ENCODE results near the gene MACROD2.

The MACROD2 gene

DNA sequence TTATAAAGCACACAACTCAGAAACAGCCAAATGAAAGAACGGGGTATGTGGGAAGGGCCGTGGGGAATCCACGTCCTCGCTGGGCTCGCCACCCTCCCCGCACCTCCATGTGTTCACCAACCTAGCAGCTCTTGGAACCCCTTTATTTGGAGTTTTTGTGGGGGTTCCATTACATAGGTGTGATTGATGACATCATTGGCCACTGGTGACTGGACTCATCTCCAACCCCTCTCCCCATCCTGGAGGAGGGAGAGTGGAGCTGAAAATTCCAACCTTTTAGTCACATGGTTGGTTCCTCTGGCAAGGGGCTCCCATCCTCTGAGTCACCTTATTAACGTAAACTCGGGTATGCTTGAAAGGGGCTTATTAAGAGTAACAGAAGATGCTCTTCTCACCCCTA, 934.1 kb downstream of the MACROD2 start:
- no peak for DNase-seq

DNA sequence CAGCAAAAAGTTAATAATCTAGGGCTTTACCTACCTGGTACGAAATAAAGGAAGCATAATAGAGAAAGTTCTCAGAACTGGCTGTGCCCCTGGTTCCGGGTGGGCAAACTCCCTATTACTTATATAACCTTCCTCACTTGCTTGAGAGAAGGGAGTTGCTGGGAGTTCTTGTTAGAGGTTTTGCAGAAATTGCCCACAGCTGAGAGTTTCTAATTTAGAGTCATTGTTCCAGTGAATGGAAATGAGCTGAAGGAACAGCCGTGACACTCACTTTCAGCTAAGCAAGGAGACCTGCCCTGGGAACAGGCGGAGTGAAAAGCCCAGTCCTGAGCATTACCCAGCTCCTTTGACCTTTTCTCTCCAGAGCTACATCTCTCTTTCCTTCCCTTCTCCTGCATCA, 936.7 kb downstream of the MACROD2 start:
- DNase-seq = no peak

DNA sequence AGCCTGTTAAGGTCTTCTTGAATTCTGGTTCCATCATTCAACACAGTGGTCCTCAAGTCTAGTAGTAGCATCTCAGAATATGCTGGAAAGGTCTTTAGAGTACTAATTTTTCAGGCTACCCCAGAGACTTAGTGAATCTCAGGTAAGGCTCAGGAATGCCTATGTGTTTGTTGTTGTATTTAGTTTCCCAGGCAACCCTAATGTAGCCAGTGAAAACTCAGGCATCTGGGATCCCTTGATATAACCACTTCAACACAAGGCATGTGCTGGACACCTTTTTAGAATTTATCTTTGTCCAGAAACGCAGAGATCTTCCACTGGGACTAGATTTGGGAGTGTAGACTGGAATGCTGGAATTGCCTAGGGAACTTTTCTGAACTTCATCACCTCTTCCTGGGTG, 940.0 kb downstream of the MACROD2 start:
- no peak for DNase-seq

DNA sequence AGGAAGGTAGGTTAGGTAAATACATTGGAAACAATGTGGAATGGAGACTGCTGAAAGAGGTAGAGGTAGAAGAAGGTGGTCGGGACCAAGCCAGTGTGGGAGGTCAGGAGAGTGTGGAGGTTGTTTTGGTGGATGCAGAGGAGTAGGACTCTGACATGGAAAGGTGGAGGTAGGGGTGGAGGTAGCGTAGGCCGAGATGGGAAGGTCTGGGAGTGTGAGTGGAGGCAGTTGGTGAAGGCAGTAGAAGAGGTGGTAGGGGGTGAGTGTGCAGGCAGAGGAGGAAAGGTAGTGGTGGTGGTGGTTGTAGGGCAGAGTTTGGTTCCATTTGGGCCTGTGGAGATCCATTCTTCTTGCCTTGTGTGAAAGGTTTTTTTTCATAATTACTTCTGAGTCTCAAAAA, 941.7 kb downstream of the MACROD2 start:
- DNase-seq = no peak

DNA sequence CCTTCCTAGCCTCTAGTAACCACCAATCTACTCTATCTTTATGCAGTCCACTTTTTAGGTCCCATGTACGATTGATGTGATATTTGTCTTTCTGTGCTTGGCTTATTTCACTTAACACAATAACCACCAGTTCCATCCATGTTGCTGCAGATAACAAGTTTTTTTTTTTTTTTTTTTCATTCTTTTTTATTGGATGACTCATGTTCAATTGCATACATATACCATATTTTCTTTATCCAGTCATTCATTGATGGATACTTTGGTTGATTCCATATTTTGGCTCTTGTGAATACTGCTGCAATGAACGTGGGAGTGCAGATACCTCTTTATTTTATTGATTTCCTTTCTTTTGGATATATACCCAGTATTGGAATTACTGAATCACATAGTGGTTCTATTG, 942.5 kb downstream of the MACROD2 start:
- DNase-seq = no peak

DNA sequence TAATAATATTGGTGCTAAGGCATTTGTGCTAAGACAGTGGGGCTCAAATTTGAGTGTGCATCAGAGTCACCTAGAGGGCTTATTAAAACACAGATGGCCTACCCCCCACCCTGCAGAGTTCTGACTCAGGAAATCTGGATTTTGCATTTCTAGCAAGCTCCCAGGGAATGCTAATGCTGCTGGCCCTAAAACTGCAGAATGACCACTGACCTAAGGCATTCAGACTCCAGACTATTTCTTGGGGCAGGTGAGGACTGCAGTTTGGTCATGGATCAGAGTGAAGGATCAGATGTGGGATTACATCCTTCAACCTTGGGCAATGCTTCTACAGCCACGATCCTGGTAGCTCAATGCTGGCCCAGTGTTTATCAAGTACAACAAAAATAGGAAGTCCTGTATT, 952.2 kb downstream of the MACROD2 start:
- DNase-seq = no peak

DNA sequence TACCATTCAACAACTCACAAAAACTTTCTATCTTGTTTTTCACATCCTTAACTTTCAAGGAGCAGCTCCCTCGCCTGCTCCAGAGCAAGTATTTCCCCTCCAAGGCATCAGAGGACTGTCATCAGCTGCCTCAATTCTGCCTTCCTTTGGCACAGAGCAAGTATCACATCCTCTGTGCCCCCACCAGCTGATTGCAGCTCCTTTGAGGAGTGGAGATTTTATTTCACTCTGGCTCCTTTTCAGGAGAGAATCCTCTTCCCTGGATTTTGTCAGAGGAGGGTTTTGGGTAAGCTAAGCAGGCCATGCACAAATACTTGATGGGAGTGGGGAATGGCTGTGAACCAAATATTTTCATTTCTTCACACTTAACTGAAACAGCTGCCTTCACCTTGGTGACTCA, 952.6 kb downstream of the MACROD2 start:
- DNase-seq = no peak

DNA sequence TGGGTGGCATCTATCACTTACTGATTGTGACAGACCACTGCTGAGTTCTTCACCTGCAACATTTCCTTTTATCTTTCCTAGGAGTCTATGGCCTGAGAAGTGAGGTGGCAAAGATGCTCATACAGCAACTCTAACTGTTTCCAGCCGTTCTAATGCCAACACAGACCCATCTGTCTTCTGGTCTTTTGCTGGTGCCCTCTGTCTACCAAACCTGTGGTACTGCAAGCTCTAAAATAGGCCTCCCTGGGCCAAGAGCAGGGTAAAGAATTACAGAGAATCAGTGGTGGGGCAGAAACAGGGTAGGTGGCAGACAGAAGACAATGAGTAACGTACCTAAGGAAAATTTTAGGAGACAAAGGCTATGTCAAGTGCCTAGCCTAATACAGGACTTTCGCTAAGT, 953.1 kb downstream of the MACROD2 start:
- DNase-seq = no peak

DNA sequence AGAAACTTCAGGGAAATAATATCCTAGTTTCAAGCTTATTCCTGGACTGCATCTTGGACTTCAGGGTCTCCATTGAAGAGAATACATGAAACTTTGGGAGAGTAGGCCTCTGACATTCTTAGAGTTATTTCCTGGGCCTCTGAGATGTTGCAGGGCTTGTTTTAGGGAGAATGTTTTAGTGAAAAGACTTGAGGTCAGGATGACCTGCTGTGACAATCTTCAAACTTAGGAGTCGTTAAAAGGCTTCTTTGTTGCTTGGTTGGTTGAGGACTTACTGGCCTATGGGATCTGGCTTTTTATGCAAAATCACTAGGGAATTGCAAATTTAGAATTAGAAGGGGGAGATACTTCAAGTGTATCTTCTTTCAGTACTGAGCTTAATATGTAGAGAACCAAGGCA, 955.3 kb downstream of the MACROD2 start:
- DNase-seq = no peak

DNA sequence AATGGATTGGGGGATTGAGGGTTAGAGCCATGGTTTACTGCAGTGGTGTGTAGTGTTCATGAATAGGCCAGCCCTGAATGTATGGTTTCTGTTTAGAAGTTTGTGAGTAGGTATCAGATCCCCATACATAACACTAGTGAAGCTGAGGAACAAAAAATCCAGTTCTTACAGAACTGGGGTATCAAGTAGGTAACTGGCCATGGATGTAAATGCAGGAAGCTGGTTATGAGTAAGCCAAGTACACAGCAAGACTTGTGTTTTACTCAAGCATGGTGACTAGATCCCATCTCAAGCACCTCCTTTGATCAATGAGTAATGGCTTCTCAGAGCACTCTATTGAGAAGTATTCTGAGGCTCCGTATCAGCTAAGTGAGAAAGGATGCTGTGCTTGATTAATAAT, 955.8 kb downstream of the MACROD2 start:
- no peak for DNase-seq

DNA sequence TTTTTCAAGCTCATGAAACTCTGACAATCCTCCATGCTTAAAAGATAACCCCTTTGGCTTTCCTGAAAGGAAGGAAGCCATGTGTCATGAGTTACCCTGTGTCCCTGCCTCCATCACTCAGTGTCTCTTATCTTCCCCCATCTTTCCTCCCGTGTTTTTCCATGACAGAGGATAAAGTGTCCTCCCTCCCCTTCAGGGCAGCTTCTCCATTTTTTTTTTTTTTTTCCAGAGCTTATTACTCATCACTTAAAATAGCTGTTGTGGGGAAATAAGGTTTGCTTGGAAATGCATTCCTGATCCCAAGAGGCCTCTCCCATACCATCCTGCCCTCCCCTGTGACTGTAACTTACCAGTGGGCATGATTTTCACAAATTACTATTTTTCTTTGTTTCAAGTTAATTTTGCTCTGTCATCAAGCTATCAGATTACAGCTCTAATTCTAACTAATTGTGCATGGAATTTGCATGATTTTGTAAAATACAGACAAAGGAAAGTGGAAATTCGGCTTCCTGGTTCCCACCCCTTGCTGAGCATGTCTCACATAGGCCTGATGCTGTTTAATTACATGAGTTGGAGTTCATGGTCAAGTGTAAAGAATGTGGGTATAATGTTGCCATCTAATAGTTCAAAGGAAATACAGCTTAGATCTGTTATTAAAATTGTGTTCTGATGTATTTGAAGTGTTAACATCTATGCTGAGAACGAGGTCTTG, 956.5 kb downstream of the MACROD2 start:
- DNase-seq = no peak

DNA sequence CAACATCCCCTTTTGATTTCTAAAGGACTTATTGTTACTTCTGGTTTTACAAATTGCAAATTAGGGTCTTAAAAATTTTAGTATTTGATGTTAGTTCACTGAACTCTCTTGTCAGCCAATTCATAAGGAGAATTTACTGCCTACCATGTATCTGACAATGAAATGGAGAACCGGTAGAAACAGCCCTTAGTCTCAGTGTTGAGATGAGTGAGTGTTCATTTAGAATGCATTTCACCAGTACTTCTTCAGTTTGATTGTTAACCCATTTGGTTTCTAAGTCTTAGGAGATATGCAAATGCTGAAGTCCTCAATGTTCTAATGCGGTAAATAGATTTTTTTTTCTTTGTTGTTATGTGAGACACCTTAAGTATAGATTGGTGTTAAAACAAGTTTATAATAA, 958.4 kb downstream of the MACROD2 start:
- no peak for DNase-seq

DNA sequence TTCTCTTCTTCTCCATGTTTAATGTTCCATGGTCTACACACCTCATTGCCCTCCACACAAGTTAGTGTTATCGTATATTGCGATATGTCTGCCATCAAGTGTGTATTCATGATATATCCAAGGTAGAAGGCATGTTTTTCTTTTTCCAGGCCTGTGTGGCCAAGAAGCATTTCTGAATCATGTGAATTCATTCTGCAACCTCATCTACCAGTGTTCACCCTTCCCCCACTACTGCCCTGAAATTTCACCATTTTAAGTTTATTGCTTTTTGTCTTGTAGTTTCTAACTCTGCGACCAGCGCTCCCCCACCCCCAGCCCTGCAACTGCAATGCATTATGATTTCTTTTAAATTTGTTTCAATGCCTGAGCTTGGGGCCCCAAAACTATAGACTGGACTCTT, 960.1 kb downstream of the MACROD2 start:
- DNase-seq = no peak

DNA sequence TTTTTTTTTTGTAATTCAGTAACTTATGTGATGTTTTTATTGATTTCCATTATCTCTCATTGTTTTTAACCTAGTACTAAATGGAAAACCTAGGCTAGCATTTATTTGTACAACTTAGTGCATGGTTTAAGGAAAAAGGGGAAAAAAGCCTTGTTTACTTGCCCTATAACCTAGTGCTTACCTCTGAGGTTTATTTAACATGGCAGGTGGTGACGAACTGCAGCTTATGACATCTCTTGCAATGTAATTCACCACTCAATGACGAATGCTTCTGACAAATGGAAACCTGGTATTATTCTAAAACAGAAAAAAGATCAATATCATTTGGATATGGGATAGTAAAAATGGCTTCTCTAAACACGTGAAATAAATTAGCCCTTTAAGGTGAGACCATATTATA, 960.7 kb downstream of the MACROD2 start:
- no peak for DNase-seq

DNA sequence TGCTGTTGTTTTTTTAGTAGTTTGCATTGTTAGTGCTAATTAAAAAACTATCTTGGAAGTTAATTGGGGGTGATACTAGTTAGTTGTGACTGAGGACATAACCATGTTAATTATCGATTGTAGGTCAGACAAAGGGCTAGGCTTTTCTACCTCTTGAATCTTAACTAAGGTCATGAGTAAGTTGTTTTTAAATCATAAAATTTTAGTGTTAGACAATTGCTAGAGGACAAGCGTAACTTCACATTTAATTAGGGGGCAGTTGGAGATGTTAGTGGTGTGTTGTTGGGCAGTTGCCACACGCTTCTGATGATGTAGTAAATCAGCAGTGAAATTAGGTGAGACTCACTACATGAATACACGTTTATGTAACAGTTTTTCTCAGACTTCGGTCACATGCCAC, 961.2 kb downstream of the MACROD2 start:
- no peak for DNase-seq

DNA sequence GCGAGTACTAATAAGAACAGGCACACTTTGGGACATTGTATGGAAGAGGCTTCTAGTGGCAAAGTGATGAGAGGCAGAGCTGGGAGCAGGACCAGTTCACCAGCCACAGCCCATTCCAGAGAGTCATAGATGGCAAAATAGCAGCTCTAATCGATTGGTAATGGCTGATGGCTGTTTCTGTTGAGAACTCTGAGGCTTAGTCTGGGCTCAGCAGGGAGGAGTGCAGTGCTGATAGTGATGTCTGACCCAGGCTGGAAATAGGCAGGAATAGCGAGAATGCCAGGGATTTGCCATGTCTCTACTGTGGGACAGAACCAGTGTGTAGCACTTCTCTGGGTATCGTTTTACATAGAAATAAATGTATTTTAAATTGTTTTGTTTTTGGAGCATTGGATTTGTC, 962.1 kb downstream of the MACROD2 start:
- no peak for DNase-seq

DNA sequence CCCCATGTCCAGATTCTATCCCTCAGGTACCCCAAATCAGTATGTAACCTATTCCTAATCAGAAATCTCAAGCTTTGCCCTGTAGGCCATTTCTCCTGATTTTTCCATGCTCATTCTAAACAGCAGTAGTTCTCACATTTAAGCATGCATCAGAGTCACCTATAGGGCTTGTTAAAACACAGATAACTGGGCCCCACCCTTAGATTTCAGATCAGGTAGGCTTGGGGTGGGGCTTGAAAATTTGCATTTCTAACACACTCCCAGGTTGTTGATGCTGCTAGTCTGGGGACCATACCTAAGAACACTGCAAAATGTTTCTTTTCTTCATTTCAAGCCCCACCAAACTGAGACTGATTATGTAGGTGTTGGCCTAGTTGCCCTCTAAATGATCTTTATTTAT, 963.3 kb downstream of the MACROD2 start:
- DNase-seq = no peak

DNA sequence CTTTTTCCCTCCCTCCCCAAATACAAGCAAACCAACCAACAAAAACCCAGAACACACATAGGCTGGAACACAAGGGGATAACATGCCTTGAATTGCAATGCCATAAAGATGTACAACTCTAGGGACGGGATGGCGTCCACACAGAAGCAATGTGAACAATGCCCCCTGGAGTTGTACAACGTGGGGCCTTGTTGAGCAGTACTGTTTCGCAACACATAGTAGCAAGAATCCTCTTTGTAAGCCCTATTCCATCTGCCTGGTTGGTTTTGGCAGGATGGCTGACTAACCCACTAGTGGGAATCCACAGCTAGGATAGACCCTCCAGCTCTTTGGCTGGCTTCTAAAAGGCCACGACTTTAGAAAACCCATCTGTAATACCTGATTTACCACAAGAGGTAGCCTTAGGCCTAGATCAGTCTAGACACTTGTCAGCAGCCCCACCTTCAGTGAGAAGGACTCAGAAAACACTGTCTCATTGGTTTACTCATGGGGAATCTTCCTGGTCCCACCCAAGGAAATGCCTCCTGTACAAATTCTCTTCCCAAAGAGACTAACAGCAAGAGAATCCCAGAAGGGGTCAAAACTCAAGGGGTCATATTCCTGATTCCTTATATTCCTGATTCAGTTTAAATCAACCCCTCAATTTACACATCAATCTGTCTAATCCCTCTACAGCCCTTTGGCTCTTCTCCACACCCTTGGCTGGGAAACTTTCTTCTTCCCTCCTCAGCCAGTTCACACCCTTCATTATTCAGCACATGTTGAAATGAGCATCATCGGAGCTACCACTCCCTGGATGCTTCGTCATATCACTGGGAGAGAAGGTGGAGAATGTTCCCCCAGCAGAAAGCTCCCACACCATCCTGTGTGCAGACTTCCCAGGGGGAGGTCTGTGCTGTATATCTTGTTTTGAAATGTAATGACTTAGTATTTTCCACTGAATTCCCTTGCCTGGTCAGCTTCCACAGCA, 964.5 kb downstream of the MACROD2 start:
- DNase-seq = no peak

DNA sequence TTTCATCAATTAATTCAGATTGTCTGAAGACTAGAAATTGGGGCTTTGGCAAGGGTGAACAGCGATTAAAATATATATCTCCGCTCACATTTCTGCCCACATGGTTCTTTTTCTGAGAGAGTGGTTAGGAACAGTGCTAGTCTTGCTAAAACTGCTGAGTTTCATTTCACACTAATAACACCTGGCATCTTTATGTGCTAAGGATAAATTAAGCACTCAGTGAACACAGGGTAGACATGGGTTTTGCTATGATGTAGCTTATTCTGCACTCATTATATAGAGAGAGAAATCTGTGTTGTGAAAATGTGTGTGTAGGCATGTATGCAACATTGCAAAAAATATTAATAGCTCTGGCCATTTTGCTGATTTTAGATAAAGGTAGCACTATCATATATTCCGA, 965.5 kb downstream of the MACROD2 start:
- DNase-seq = no peak

DNA sequence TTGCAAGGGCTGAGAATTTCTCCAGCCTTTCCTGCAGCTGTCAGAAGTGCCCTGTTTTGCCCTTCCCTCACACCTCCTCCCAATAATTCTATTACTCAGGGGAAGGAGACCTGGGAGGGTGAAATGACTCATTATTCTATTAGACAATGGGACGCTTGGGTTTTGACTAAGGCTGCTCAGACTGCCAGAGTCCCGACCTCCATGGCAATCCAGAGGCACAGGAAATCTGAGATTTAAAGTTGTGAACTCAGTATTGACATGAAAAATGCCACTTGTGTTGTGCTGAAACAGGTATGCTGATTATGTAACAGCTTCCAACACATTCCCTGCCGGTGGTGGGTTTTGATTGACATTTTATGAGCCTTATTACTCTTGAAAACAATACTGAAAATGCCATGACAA, 967.9 kb downstream of the MACROD2 start:
- DNase-seq = no peak

DNA sequence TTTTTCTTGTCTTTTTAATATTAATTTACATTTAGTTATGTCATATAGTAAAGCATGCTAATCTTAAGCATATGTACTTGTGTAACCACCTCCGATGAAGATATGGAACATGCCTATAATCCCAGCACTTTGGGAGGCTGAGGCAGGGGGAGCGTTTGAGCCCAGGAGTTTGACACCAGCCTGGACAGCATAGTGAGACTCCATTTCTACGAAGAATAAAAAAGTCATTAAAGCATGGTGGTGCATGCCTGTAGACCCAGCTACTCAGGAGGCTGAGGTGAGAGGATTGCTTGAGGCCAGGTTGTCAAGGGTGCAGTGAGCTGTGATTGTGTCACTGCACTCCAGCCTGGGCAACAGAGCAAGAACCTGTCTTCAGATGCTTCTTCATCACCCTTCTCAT, 970.9 kb downstream of the MACROD2 start:
- no peak for DNase-seq

DNA sequence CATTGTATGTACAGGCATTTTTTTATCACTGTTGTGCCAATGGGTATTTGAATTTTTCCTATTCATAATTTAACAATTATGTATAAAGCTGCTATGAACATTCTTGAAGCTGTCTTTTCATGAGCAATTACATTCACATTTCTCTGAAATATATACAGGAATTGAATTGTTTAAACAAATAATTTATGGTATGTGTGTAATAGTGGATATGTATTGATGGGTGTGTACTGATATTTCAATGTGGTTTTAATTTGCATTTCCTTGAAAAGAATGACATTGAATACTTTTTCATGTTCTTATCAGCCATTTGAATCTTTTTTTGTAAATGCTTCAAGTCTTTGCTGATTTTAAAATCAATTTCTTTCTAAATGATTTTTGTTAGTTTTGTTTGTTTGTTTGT, 971.5 kb downstream of the MACROD2 start:
- no peak for DNase-seq

DNA sequence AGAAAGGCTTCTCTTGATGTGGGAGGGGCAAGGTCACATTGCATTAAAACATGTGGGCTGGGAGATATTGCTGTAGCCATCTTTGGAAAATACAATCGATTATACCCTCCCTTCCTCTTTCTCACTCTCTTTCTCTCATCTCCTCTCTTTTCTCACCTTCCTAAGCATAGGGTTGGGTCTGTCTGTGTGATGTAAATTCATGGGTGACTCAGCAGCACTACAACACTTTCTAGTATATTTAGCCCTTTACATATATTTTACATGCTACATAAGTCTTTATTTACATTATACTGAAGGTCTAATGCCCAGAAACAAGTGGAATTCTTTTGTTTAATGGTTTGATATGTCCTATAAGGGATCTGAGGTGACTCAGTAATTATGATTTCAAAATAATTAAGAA, 976.9 kb downstream of the MACROD2 start:
- no peak for DNase-seq

DNA sequence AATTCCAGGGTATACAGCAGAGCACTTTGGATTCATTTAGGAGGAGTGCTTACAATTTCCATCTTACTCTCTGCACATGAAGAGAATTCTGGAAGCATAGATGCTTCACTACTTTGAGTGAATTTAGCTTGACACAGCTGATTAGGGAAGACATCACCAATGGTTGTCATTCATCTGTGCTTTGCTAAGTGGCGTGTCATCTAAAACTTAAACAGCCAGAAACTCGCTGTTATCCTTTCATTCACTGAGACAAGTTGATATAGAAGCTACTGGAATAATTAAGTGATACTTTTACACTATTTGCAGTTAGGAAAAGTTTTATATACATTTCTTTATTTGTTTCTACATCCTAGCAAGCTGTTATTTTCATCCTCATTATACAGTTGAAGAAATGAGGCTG, 977.4 kb downstream of the MACROD2 start:
- no peak for DNase-seq
